Endothelial cell (in vitro differentiated cells): ENCODE data around the gene ZNF780B. TPM values are rescaled to one million over a fixed set of nuclear protein-coding genes. Genes with fewer than 3 reads are reported as not detected.

Experiments
- DNase-seq: peaks from one replicate; pipeline ENCODE4 v3.0.0; 2021; ENCODE audit warnings: low spot score
- H3K27ac Mint-ChIP-seq: one replicate; pipeline ENCODE4 v1.8.0; 2021; ENCODE audit warnings: mixed read lengths, inconsistent platforms; ENCODE audit not compliant: unreplicated experiment
- H3K27me3 Mint-ChIP-seq: one replicate; pipeline ENCODE4 v1.8.0; 2021; ENCODE audit warnings: mild to moderate bottlenecking, moderate library complexity, mixed read lengths, inconsistent platforms; ENCODE audit not compliant: unreplicated experiment
- H3K36me3 Mint-ChIP-seq: one replicate; pipeline ENCODE4 v1.8.0; 2021; ENCODE audit warnings: mild to moderate bottlenecking, low read depth, mixed read lengths, inconsistent platforms; ENCODE audit not compliant: unreplicated experiment
- H3K4me1 Mint-ChIP-seq: one replicate; pipeline ENCODE4 v1.8.0; 2021; ENCODE audit warnings: mild to moderate bottlenecking, mixed read lengths, inconsistent platforms; ENCODE audit not compliant: unreplicated experiment
- H3K4me3 Mint-ChIP-seq: one replicate; pipeline ENCODE4 v1.8.0; 2021; ENCODE audit warnings: mild to moderate bottlenecking, mixed read lengths, inconsistent platforms; ENCODE audit not compliant: unreplicated experiment
- H3K9me3 Mint-ChIP-seq: one replicate; pipeline ENCODE4 v1.8.0; 2021; ENCODE audit warnings: mixed read lengths, inconsistent platforms; ENCODE audit not compliant: unreplicated experiment
- CTCF ChIP-seq: fragments of 200-600 bp; sonication (generic); IDR thresholded peaks from one replicate; pipeline ENCODE4 v1.5.0; 2021; ENCODE audit warnings: antibody characterized with exemption; ENCODE audit not compliant: unreplicated experiment
- total RNA-seq: library from RNA; stranded (reverse); fragmentation: NEBNext Ultra II Directional; extraction: Animal tissue kit (Norgen Biotek cat#: 25700); gene quantifications from one replicate; pipeline ENCODE4 v1.2.1, GENCODE V29; 2021; ENCODE audit not compliant: unreplicated experiment

ZNF780B gene
- total RNA-seq, 1 donor from 2014 or later, result 22.6 TPM

- Mint-ChIP-seq H3K4me1 (peaks cover 17% of the 10 kb centered on the region), H3K9me3 (no peaks in the 10 kb centered on the region), H3K27me3 (peaks cover 8% of the 10 kb centered on the region), H3K4me3 (peak overlapping the region; percentile 100), H3K27ac (peak overlapping the region; percentile 100), H3K36me3 (peaks cover 6% of the 10 kb centered on the region)
- no peak for DNase-seq
- TF ChIP-seq CTCF, result no peak
These were observed 35.4 kb upstream of the ZNF780B start for GRCh38 chr19:40091205-40092129.

GRCh38 chr19:40090241-40091204 lies 34.5 kb upstream of the ZNF780B start, which contains the start of gene ZNF780A:
ZNF780A (minus strand) TSS chr19:40090943; CDS start chr19:40084753, 6,190 bp downstream.
- no peak for TF ChIP-seq CTCF
- peak; percentile 80 for DNase-seq
- Mint-ChIP-seq H3K4me1 (peaks cover 17% of the 10 kb centered on the region), H3K27me3 (peaks cover 8% of the 10 kb centered on the region), H3K36me3 (peaks cover 6% of the 10 kb centered on the region), H3K9me3 (no peaks in the 10 kb centered on the region), H3K27ac (peak within 1 kb of the TSS; percentile 100), H3K4me3 (peak within 1 kb of the TSS; percentile 100)

GRCh38 chr19:40089462-40089861 lies 33.4 kb upstream of the ZNF780B start:
- H3K9me3 Mint-ChIP-seq, result no peaks in the 10 kb centered on the region
- TF ChIP-seq CTCF, result no peak
- peaks cover 11% of the 10 kb centered on the region for H3K36me3 Mint-ChIP-seq
- peak overlapping the region; percentile 100 for H3K4me3 Mint-ChIP-seq
- H3K4me1 Mint-ChIP-seq, result peaks cover 17% of the 10 kb centered on the region
- peak overlapping the region; percentile 100 for H3K27ac Mint-ChIP-seq
- peaks cover 8% of the 10 kb centered on the region for H3K27me3 Mint-ChIP-seq
- no peak for DNase-seq

GRCh38 chr19:40088299-40089047 lies 32.4 kb upstream of the ZNF780B start:
- Mint-ChIP-seq H3K4me1 (peaks cover 17% of the 10 kb centered on the region), H3K9me3 (no peaks in the 10 kb centered on the region), H3K27ac (no peak overlapping the region), H3K36me3 (peaks cover 15% of the 10 kb centered on the region), H3K4me3 (peak overlapping the region; percentile 57), H3K27me3 (peaks cover 10% of the 10 kb centered on the region)
- no peak for TF ChIP-seq CTCF
- DNase-seq, result no peak
